Measurements from ENCODE around the gene LZTFL1.

- TF ChIP-seq POLR2A (IDR thresholded peaks at IDR 0.05; ENCODE audit: low read depth, low read length) (no peak), CTCF (IDR thresholded peaks at IDR 0.05; ENCODE audit: extremely low read depth in 1 of 2, insufficient read depth in 1 of 2, low read depth in 1 of 2, low read length in 2 of 2) (no peak), MAX (IDR thresholded peaks at IDR 0.05; ENCODE audit: insufficient read depth, insufficient read length) (no peak)
These were observed 41.3 kb downstream of the LZTFL1 start for GRCh38 chr3:45800611-45801010.
